PC-9 (cell line): ENCODE measurements around the gene PCGF6.

ENCODE experiments used
- EZH2 ChIP-seq: fragments of 200-600 bp; sonication (generic); IDR thresholded peaks from 2 replicates; pipeline ENCODE4 v1.8.0; 2017; ENCODE audit warnings: antibody characterized with exemption, low read depth
- TF ChIP-seq, protein P1 (sequence below): fragments of 200-600 bp; sonication (generic); conservative IDR thresholded peaks from 2 replicates; pipeline ENCODE4 v1.6.1; 2017; ENCODE audit warnings: mixed run types, antibody characterized with exemption, mild to moderate bottlenecking, moderate library complexity

DNA sequence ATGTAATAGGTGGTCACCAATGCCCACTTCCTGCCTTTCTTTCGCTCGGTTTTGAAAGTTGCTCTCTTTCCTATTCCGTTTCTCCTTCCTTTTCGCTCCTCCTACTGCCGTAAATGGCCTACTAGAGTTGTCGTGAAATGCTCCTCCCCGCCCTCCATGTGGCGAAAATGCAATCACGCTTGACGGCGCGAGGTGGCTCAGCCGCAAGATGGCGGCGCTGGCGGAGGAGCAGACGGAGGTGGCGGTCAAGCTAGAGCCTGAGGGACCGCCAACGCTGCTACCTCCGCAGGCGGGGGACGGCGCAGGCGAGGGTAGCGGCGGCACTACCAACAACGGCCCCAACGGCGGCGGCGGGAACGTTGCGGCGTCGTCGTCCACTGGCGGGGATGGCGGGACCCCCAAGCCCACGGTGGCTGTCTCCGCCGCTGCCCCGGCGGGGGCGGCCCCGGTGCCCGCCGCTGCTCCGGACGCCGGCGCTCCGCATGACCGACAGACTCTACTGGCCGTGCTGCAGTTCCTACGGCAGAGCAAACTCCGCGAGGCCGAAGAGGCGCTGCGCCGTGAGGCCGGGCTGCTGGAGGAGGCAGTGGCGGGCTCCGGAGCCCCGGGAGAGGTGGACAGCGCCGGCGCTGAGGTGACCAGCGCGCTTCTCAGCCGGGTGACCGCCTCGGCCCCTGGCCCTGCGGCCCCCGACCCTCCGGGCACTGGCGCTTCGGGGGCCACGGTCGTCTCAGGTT, 17.0 kb upstream of the PCGF6 start, which contains the start of gene TAF5:
- TF ChIP-seq, protein P1, sequence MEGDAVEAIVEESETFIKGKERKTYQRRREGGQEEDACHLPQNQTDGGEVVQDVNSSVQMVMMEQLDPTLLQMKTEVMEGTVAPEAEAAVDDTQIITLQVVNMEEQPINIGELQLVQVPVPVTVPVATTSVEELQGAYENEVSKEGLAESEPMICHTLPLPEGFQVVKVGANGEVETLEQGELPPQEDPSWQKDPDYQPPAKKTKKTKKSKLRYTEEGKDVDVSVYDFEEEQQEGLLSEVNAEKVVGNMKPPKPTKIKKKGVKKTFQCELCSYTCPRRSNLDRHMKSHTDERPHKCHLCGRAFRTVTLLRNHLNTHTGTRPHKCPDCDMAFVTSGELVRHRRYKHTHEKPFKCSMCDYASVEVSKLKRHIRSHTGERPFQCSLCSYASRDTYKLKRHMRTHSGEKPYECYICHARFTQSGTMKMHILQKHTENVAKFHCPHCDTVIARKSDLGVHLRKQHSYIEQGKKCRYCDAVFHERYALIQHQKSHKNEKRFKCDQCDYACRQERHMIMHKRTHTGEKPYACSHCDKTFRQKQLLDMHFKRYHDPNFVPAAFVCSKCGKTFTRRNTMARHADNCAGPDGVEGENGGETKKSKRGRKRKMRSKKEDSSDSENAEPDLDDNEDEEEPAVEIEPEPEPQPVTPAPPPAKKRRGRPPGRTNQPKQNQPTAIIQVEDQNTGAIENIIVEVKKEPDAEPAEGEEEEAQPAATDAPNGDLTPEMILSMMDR, result no peak
- no peak for TF ChIP-seq EZH2
